Measurements from ENCODE around the gene ARID2.

DNA sequence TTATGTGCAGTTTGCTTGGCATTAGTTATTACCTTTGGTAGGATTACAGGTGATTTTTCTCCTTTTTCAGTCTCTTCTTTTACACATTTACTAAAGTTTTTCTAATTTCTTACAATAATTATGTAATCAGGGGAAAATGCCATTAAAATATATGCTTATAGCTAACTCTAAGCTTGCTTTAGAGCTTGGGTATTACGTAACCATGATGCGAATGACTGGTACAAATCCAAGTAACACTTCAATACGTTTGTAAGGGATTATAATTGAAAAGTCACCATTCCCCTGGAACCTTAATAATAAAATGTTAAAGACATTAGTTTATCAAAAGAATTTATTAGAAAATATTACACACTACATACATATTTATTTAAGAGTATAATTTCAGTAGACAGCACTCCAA, 189.3 kb downstream of the ARID2 start:
- TF ChIP-seq, protein P1, sequence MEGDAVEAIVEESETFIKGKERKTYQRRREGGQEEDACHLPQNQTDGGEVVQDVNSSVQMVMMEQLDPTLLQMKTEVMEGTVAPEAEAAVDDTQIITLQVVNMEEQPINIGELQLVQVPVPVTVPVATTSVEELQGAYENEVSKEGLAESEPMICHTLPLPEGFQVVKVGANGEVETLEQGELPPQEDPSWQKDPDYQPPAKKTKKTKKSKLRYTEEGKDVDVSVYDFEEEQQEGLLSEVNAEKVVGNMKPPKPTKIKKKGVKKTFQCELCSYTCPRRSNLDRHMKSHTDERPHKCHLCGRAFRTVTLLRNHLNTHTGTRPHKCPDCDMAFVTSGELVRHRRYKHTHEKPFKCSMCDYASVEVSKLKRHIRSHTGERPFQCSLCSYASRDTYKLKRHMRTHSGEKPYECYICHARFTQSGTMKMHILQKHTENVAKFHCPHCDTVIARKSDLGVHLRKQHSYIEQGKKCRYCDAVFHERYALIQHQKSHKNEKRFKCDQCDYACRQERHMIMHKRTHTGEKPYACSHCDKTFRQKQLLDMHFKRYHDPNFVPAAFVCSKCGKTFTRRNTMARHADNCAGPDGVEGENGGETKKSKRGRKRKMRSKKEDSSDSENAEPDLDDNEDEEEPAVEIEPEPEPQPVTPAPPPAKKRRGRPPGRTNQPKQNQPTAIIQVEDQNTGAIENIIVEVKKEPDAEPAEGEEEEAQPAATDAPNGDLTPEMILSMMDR (conservative IDR thresholded peaks at IDR 0.05; ENCODE audit: low read length): no peak
- TF ChIP-seq EZH2phosphoT487 (IDR thresholded peaks at IDR 0.05; ENCODE audit: borderline replicate concordance, low read depth, low read length): no peak

Measured in OCI-LY7 (cell line).